Activated CD4-positive, alpha-beta T cell treated with anti-CD3 and anti-CD28 coated beads, Interleukin-2, Interleukin-4, amounts not matched to agents 100 ng/mL and 50 ng/mL, durations not matched to agents 16 hours and 8 hours (primary cell): Measurements from ENCODE around the gene PLEKHH3.

Experiments
- DNase-seq: peaks from one replicate; pipeline ENCODE4 v3.0.0-alpha.2; 2020; ENCODE audit warnings: low spot score

PLEKHH3 gene

DNA sequence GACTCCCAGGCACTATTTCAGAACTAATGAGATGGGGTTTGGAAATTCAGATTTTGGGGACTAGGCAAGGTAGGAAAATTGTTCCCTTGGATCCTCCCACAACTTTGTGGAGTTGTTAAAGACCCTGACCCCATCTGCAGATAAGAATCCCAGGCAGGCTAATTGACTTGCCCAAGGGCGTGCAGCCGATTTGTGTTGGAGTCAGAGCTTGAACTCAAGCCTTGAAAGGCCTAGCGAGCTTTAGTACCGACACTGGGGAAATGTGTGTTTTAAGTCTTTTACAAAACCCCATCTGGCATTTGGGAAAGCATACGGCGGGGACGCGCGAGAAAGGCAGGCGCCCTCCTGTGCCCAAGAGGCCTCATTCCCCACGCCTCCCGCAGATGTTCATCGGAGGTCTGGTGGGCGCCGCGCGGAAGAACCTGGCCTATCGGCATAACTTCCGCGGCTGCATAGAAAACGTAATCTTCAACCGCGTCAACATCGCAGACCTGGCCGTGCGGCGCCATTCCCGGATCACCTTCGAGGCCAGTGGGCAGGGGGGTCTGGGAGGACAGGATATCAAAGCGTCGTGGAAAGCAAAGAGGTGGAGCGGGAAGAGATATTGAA, 9.8 kb upstream of the PLEKHH3 start:
- no peak for DNase-seq

GRCh38 chr17:42685831-42686230, 9.0 kb upstream of the PLEKHH3 start:
- DNase-seq: no peak

DNA sequence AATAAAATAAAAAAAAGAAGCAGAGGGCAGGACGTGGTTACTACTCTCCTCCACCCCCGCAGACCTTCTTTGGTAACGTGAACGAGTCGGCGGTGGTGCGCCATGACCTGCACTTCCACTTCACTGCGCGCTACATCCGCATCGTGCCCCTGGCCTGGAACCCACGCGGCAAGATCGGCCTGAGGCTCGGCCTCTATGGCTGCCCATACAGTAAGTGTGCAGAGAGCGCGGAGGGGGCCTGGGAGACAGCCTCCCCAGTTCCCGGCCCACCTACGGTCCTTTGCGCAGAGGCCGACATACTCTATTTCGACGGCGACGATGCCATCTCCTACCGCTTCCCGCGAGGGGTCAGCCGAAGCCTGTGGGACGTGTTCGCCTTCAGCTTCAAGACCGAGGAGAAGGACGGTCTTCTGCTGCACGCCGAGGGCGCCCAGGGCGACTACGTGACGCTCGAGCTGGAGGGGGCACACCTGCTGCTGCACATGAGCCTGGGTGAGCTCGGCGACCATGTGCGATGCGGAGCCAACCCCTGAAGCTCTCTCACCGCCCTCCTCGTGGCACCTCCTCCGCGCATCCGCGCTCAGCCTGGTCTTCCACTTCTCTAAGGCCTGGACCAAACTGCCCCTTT, 8.2 kb upstream of the PLEKHH3 start:
- DNase-seq: no peak

DNA sequence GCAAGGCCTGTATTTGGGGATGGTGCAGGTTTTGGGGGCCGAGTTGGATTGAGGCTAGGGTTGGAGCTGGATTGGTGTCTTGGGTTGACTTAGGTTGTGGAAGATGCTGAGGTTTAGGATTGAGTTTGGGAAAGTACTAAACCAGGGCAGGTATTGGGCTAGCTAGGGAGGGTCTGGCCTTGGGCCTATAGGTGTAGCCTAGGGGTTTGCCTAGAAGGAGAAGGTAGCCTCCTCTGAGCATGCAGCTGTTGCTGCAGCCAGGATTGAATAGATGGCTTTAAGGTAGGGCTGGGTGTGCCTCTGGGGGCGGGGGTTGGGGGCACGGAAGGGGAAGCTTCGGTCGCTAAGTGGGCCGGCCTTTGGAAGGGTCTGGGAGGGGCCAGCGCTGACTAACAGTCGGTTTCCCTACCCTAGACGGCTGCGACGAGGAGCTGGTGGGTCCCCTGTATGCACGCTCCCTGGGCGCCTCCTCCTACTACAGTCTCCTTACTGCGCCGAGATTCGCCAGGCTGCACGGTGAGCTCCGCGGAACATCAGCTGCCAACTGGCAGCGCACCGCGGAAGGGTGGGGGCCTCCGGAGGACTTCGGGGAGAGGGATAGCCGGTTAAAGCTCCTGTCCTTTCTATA, 6.7 kb upstream of the PLEKHH3 start:
- DNase-seq: no peak

DNA sequence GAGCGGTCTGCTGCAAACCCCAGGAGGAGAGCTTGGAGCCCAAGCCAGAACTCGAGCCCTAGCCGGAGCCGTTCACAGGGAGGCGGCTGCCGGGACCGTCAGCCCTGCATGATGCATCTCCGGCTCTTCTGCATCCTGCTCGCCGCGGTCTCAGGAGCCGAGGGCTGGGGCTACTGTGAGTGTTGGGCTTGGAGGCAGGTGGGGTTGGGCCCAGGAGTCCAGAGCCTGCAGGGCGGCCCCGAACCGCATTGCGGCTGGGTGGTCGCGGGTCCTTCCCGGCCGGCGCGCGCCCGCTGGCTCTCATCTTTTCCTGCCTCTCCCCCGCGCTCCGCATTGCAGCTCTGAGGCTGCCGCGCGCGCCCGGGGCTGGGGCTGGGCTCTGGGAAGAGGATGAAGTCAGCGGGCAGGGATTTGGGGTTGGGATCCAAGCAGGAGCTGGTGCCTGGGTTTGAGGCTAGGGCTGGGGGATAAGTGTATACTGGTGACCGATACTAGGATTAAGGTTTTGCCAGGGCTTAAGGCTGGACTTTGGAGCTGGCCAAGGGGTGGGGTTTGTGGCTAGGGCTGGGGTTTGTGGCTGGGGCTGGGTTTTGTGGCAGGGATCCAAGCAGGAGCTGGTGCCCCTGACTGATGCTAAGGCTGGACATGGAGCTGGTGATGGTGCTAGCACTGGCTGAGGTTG, 6.1 kb upstream of the PLEKHH3 start:
- no peak for DNase-seq

GRCh38 chr17:42681976-42682721, 5.4 kb upstream of the PLEKHH3 start, which contains the start of gene CNTNAP1:
Gene CNTNAP1 (plus strand): TSS chr17:42682531. CDS start chr17:42682830, 299 bp downstream.
- no peak for DNase-seq

DNA sequence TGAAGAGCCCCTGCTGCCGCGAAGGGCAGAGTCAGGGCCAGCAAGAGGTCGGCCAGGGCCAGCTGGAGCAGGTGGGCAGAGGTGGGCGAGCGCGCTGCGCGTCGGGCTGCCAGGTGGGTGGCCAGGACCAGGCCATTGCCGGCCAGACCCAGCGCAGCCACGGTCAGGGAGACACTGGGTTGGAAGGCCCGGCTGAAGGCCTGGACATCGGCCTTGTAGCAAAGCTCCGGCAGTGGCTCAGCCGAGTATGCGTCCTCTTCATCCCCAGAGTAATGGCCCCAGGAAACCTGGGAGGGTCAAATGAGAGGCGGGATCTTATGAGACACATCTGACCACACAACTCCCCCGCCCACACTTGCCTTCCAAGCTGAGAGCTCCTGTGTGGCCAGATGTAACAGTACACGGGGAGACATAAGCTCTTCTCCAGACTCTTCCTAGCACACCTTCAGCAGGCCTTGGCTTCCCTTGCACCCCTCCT, 3.6 kb upstream of the PLEKHH3 start:
- DNase-seq: no peak

GRCh38 chr17:42679492-42680330, 2.9 kb upstream of the PLEKHH3 start:
- DNase-seq: peak; percentile 73

DNA sequence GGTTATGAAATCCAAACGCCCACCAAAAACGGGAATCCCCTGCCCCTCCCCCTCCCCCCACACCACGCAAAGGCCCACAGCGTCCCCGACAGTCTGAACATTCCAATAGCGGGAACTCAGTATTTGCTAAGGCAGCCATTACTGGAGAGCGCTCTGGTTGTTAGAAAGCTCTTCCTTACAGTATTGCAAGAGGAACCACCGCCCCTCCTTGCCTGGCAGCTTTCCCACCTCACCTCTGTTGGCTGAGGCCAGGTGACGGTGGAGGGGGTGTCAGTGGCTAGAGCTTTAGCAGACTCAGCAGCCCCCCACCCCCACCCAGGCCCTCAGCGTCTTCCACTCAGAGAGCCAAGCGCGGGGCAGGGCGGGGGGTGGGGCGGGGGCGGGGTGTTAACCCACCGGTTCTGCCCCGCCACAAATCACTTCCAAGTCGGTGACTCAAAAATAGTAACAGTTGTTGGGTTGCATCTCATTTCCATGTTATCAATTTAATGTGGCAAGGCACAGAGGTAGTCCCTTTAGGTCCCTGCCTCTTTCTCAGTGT, 2.2 kb upstream of the PLEKHH3 start:
- peak; percentile 61 for DNase-seq

DNA sequence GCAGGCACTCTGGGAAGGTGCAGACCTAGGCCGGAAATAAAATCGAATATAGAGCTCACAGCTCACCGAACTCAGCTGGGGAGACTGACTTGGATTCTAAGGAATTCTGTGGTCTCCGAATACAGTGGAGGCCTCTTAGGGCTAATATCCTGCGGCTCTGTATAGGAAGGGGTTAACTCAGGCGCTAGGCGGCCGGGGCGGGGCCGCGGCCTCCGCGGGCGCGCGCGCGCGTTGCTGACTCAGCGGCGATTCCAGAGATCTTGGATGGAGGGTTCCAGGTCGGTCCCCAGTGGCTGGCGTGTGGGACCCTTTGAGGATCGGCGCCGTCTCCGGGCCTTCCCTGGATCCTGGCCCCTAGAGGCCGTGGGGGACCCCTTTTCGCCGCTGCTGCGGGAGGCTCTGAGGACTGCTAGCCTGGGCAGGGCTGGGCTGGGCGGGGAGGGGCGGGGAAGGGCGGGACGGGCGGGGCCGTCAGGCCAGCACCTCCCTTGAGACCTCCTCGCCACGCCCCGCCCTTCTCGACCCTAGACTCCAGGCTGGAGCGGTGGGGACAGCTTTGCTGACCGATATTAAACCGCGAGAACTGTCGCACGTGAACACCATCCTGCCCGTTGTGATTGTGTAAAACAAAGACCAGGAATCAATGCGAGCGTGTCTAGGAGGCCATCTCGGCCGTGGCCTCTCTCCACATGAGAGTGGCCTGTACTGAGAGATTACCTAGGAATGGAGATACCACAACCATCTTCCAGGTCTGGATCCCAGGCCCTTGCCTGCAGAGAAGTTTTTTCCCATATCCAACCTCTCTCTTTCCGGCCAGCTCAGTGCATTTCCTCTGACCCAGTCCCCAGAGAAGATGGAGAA, 1.4 kb upstream of the PLEKHH3 start:
- DNase-seq: peak; percentile 69

- DNase-seq: peak; percentile 99
These were observed 441 bp upstream of the PLEKHH3 start for GRCh38 chr17:42677012-42677857.

DNA sequence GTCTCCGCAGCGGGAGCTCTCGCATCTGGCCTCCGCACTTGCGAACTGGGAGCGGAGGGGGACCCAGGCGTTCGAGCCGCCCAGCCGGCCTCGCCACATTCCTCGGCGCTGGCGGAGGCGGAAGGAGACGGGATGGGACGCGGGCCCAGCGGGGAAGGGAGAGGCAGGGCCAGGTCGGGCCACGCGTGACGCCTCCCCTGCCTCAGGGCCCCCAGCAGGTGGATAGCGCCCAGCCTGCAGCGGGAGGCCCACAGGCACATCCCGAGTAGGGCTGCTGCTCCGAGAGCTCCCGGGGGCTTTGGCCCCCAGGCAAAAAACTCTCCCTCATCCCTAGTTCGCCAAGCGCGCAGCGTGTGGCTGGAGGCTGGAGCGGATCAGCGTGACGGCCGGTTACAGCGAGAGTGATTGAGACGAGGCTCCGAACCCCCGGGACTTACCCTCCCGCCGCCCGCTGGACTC, 800 bp downstream of the PLEKHH3 start:
- no peak for DNase-seq

- no peak for DNase-seq
These were observed 1.3 kb downstream of the PLEKHH3 start for GRCh38 chr17:42675348-42675964.

DNA sequence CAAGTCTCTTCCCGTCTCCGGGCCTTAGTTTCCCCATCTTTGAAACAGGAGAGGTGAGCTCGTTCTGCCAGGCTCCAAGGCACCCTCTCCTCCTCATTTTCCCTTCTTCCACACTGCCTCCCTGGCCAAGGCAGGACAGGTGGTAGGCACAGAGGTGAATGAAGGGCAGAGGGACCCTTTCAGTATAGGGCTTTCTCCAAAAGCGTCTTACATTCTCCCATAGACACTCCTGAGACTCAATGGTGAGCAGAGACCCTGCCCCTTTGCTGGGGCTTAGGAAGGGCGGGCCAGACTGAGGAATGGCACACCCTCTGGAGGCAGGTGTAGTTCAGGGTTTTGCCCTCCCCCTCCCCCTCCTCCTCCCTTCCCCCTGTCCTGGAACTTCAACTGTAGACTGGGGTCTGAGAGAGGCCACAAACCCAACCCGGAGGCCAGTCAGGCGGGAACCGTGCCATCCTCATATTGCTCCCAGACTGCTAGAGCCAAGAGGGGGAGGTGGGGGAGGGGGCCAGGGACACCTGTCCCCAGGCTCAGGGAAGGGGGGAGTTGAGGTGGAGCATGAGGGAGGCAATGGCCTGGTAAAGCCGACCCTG, 1.9 kb downstream of the PLEKHH3 start:
- DNase-seq: no peak

DNA sequence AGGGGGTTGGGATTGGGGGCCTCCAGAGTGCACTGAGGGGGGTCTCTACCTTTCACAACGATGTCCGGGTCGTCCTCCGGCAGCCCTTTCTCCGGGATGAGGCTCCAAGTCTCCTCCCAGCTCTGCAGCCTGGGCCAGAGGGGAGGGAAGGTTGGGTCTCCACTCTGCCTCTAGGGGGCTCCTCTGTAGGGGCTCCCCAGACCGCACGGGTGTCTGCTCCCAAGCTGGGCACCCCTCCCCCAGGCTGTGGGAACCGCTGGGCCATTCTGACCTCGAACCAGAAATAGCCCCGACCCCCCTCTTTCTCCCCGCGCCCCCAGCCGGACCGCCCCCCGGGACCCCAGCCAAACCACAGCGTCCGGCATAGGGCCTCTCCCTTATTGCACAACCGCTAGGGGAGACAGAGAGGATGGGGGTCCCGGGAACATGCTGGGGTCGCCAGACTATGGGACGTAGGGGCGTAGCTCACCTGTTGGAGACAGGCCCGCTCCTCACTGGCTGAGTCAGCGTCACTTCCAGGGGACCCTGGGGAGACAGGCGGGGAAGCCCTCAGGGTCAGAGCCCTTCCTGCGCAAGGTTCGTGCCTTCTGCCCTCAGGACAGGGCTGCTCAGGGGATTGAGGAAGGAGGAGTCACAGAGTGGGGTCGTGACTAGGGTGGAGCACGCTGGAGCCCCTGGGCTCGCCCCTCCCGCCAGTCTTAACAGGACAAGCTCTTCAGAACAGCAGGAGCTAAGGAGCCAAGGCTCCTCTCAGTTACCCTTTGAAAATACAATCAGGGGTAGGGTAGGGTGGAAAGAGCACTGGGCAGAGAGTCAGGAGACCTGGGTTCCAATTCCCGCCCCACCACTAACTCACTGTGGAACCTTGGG, 2.7 kb downstream of the PLEKHH3 start:
- DNase-seq: no peak

DNA sequence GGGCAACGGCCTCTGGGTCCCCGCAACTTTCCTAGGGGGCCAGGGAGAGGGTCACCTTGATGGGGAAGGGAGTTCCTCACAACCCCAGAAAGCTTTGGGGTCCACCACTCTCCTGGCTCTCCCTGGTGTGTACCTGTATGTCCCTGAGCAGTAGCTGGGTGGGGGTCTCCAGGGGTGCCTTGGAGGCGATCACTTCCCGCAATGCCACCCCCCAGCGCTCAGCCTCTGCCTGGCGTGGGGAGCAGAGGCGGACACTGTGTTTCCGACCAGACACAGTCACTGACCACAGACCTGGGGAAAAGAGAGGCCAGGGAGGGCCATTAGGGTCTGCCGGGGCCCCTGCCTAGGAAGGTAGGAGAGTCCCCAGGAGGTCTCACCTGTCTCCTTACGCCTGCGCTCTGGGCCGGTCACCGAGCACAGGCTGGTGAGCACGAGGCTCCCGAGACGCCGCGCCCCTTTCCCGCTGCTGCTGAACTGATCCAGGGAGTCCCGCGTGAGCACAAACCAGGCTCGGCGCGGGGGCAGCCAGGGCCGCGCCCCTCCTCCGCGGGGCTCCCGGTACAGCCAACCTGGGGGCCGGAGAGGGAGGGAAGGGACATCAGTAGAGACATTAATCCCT, 3.4 kb downstream of the PLEKHH3 start:
- no peak for DNase-seq

DNA sequence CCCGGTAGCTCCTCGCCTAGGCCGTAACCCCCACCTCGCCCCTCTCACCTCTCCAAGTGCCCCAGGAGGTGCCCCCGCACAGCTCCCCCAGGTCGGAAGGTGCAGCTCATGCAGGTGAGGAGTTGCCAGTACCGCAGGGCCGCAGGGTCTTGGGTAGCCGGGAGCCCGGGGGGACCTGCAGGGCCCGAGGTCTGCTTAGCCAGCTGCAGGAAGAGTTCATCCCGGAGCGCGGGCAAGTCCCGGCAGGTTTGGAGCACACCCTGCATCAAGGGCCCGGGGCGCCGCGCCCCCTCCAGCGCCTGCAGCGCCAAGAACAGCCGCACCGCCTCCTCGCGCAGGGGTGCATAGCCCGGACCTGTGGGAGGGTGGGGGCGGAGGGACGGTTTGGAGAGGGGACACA, 4.8 kb downstream of the PLEKHH3 start:
- DNase-seq: no peak
